T-cell (primary cell): Measurements from ENCODE around the gene CIAPIN1. TPM values are rescaled to one million over a fixed set of nuclear protein-coding genes. Genes with fewer than 3 reads are reported as not detected.
"Not testable (repeated sequence)": the region's sequence is repeated elsewhere in the genome, so short reads cannot be mapped to it uniquely, and the experiment has no call there.

ENCODE experiments used
- ATAC-seq, 4 experiments: fragments of 200-7000 bp in 3 of 4; fragments of 150-1000 bp in 1 of 4; cut with Tn5 transposase; replicated peaks in 1 of 4; 1 replicate in 3 of 4; 2 replicates in 1 of 4; pipeline ENCODE4 v1.10.0; 2021; ENCODE audit warnings: moderate library complexity in 3 of 4, mild to moderate bottlenecking in 2 of 4, moderate number of reproducible peaks in 1 of 4
- CTCF ChIA-PET, 2 donors: fragments of 300-600 bp; sonication (Branson Sonifier 250); formaldehyde crosslinking; loops; one replicate each; lab custom pipeline; 2022; ENCODE audit warnings: antibody characterized with exemption in 2 of 2; lab: Charles Lee
- POLR2A ChIA-PET, 2 donors: fragments of 300-600 bp; sonication (Branson Sonifier 250); formaldehyde crosslinking; loops; one replicate each; lab custom pipeline; 2022; ENCODE audit warnings: antibody characterized with exemption in 2 of 2; lab: Charles Lee
- DNase-seq, 35 experiments: peaks; one replicate each; pipeline versions ENCODE4 v3.0.0 to v3.0.0-alpha.2; 2013 to 2023
- H3K27ac ChIP-seq: one replicate; pipeline ENCODE4 v1.5.1; 2013; ENCODE audit warnings: low read length
- H3K27me3 ChIP-seq, 2 experiments: replicated peaks in 1 of 2; 1 replicate in 1 of 2; 2 replicates in 1 of 2; pipeline versions ENCODE4 v1.6.1 to v1.7.0; 2013; ENCODE audit warnings: low read length in 1 of 2, mixed read lengths in 1 of 2; ENCODE audit not compliant: control insufficient read depth in 2 of 2, insufficient read depth in 2 of 2; ENCODE audit errors: extremely low read depth in 1 of 2
- H3K36me3 ChIP-seq, 2 donors: 1 replicate in 1 of 2; 2 replicates in 1 of 2; pipeline versions ENCODE4 v1.6.1 to v1.7.0; 2013; ENCODE audit warnings: low read length in 1 of 2; ENCODE audit not compliant: control insufficient read depth in 2 of 2, insufficient read depth in 1 of 2; ENCODE audit errors: extremely low read depth in 1 of 2
- H3K4me1 ChIP-seq, 2 experiments: 1 replicate in 1 of 2; 2 replicates in 1 of 2; pipeline versions ENCODE4 v1.6.1 to v1.7.0; 2013; ENCODE audit warnings: low read length in 2 of 2, mixed read lengths in 1 of 2; ENCODE audit not compliant: insufficient read depth in 2 of 2, control insufficient read depth in 1 of 2; ENCODE audit errors: extremely low read depth in 1 of 2
- H3K4me3 ChIP-seq, 2 donors: 1 replicate in 1 of 2; 2 replicates in 1 of 2; pipeline versions ENCODE4 v1.5.1 to v1.7.0; 2013; ENCODE audit warnings: mild to moderate bottlenecking in 2 of 2, low read length in 1 of 2, moderate library complexity in 1 of 2; ENCODE audit not compliant: control insufficient read depth in 1 of 2; ENCODE audit errors: extremely low read depth in 1 of 2
- H3K9me3 ChIP-seq: 2 replicates; pipeline ENCODE4 v1.7.0; 2013
- H3K27ac Mint-ChIP-seq, 2 donors: one replicate each; pipeline ENCODE4 v1.8.0; 2020 to 2021; ENCODE audit warnings: mild to moderate bottlenecking in 2 of 2, mixed read lengths in 2 of 2
- H3K27me3 Mint-ChIP-seq, 2 donors: one replicate each; pipeline ENCODE4 v1.8.0; 2021 to 2022; ENCODE audit warnings: mixed read lengths in 2 of 2
- H3K36me3 Mint-ChIP-seq: one replicate; pipeline ENCODE4 v1.8.0; 2021; ENCODE audit warnings: mixed read lengths
- H3K4me1 Mint-ChIP-seq, 3 donors: one replicate each; pipeline ENCODE4 v1.8.0; 2020 to 2022; ENCODE audit warnings: mixed read lengths in 3 of 3, mild to moderate bottlenecking in 1 of 3
- H3K4me3 Mint-ChIP-seq, 3 donors: one replicate each; pipeline ENCODE4 v1.8.0; 2020 to 2022; ENCODE audit warnings: mild to moderate bottlenecking in 3 of 3, mixed read lengths in 3 of 3, moderate library complexity in 3 of 3
- H3K9me3 Mint-ChIP-seq, 3 donors: one replicate each; pipeline ENCODE4 v1.8.0; 2020 to 2022; ENCODE audit warnings: mixed read lengths in 3 of 3
- WGBS: methylation state at CpG from one replicate; pipeline ENCODE4 v1.1.5; 2013; ENCODE audit warnings: missing lambda C conversion rate; ENCODE audit not compliant: insufficient coverage; 5-methylcytosine and 5-hydroxymethylcytosine counted together
- total RNA-seq, 35 experiments: library from RNA in 6 of 35; stranded (reverse) in 6 of 35; fragments of 120-200 nt in 1 of 35; gene quantifications; one replicate each; pipeline versions ENCODE4 v1.2.1 to v1.2.4 and lab custom pipeline; 2013 to 2026

CIAPIN1 gene
- total RNA-seq, 5 donors from 2014 or later (not counting 1 experiment from before 2014, with no cell fraction given) = 26.5 to 46.8 (median 28.5) TPM

DNA sequence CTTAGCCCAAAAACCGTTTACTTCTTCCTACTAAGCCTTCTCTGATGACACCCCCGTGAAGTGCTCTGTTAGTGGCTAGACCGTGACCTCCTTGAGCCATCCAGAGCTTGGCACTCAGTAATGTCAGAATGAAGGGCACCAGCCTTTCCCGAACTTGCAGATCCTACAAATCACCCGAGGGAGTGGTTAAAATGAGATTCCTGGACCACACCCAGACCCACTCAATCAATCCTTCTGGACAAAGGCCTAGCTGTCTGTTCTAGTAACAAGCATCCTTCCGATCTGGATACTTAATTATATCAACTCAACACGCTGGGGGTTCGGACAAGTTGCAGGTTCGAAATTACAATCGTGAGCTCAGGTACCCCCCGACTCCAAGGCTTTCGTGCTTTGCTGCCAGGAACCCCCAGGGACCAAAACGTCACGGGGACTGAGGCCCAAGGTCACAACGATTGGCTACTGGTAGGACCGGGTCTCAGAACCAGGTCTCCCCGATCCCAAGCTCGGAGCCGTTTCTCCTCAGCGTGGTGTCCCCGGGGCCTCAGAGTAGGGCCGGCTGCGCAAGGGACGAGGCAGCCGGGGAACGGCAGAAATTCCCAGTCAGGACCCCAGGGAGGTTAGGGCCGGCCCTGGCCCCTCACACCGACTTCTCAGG, 527 bp downstream of the CIAPIN1 start:
- Mint-ChIP-seq H3K4me3 (peak overlapping the region; percentile 87 to 90 (median 89)), H3K9me3 (no peaks in the 10 kb centered on the region), H3K36me3 (peaks cover 16% of the 10 kb centered on the region), H3K27me3 (no peaks in the 10 kb centered on the region), H3K27ac (peak overlapping the region; percentile 78 to 88), H3K4me1 (peaks cover 33 to 48% (median 45%) of the 10 kb centered on the region in 3 donors)
- Histone ChIP-seq H3K27ac (peak overlapping the region; percentile 59), H3K4me3 (peak overlapping the region; percentile 66 to 95), H3K9me3 (no peaks in the 10 kb centered on the region), H3K27me3 (no peaks in the 10 kb centered on the region), H3K36me3 (peaks cover 3 to 11% of the 10 kb centered on the region in 2 donors), H3K4me1 (peaks cover 4 to 26% of the 10 kb centered on the region in 2 experiments)
- peak; percentile 9 to 26 (median 20) for ATAC-seq
- ChIA-PET CTCF (interaction anchor here (0.5 to 1.2 kb wide), 6 partner anchors 12 to 145 kb away, joined by 3 to 6 read pairs (median 4); partner anchors contain the start of genes CCDC102A (in 1 of the 2) and POLR2C (in 1 of the 2)), POLR2A (interaction anchor here in 1 of 2 donors (0.6 to 1.6 kb wide), 2 partner anchors 16 to 996 kb away, joined by 3 to 9 read pairs; partner anchors contain the start of genes NUDT21, OGFOD1 and POLR2C)
- WGBS = 3% methylated on average over 25 of the region's 28 CpGs
- peak in 9 of 35 experiments; percentile 1 to 33 (median 6) for DNase-seq

DNA sequence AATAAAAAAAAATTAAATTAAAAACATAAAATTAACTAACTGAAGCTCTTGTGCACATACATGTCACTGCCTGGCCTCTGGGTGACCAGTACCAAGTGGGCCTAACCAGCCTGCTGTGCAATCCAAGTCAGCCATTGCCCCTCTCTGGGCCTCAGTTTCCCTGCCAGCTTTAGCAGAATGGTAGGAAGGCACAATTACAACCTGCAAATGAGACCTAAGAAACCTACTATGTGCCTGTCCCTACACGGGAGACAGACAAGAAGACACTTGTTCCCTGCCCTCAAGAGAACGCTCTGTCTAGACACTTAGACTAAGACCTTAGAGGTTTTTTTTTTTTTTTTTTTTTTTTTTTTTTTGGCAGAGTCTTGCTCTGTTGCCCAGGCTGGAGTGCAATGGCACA, 1.7 kb downstream of the CIAPIN1 start:
- H3K27ac ChIP-seq = no peak overlapping the region
- Mint-ChIP-seq H3K4me1 (peaks cover 33 to 49% (median 46%) of the 10 kb centered on the region in 3 donors), H3K36me3 (peaks cover 23% of the 10 kb centered on the region), H3K9me3 (peaks cover 0 to 4% (median 0%) of the 10 kb centered on the region in 3 donors), H3K27ac (no peak overlapping the region), H3K4me3 (peak overlapping the region in 2 of 3 donors; percentile 45 to 47), H3K27me3 (no peaks in the 10 kb centered on the region)
- DNase-seq = no peak
- peaks cover 0 to 9% of the 10 kb centered on the region in 2 donors for H3K36me3 ChIP-seq
- no peak overlapping the region for H3K4me3 ChIP-seq
- ChIA-PET POLR2A (no interaction called here), CTCF (interaction anchor here in 1 of 2 donors (0.5 kb wide), 1 partner anchor 277 kb away, joined by 4 read pairs; no protein-coding TSS in a partner anchor)
- no CpG with 5 or more reads among the region's 2 CpGs for WGBS
- peaks cover 4 to 26% of the 10 kb centered on the region in 2 experiments for H3K4me1 ChIP-seq
- H3K9me3 ChIP-seq = no peaks in the 10 kb centered on the region
- no peaks in the 10 kb centered on the region for H3K27me3 ChIP-seq
- ATAC-seq = no peak

DNA sequence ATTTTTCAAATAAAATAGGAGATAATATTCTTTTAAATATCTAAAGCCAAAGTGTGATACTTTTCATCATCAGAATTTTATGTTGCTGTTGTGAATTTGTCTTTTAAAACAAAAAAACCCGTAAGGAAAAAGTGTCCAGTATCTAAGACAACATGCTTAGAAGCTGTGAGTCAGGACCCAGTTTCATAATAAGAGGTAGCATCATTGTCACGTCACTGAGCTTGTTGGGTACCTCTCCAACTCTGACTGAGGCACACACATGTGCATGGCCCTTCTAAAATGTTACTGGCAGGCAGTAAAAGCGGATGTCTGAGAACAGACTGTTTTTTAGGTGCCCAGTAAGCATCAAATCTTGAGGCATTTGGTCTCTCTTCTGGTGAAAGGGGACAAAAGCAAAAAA, 2.5 kb downstream of the CIAPIN1 start:
- no peaks in the 10 kb centered on the region for H3K27me3 ChIP-seq
- whole genome bisulfite sequencing = 81% methylated on average over 2 of the region's 3 CpGs
- no peak for DNase-seq
- H3K27ac ChIP-seq = no peak overlapping the region
- no peak overlapping the region for H3K4me3 ChIP-seq
- peaks cover 0 to 13% of the 10 kb centered on the region in 2 donors for H3K36me3 ChIP-seq
- H3K9me3 Mint-ChIP-seq = peaks cover 0 to 12% (median under 1%) of the 10 kb centered on the region in 3 donors
- no peaks in the 10 kb centered on the region for H3K27me3 Mint-ChIP-seq
- peaks cover 4 to 26% of the 10 kb centered on the region in 2 experiments for H3K4me1 ChIP-seq
- POLR2A ChIA-PET = interaction anchor here (0.6 to 1.0 kb wide), 2 partner anchors 11 to 239 kb away, joined by 3 read pairs; no protein-coding TSS in a partner anchor
- no peak overlapping the region for H3K4me3 Mint-ChIP-seq
- no peak for ATAC-seq
- peaks cover 31 to 47% (median 45%) of the 10 kb centered on the region in 3 donors for H3K4me1 Mint-ChIP-seq
- no peak overlapping the region for H3K27ac Mint-ChIP-seq
- H3K36me3 Mint-ChIP-seq = peaks cover 29% of the 10 kb centered on the region
- no peaks in the 10 kb centered on the region for H3K9me3 ChIP-seq
- CTCF ChIA-PET = interaction anchor here (0.7 to 1.4 kb wide), 2 partner anchors 28 to 580 kb away, joined by 3 read pairs; no protein-coding TSS in a partner anchor

DNA sequence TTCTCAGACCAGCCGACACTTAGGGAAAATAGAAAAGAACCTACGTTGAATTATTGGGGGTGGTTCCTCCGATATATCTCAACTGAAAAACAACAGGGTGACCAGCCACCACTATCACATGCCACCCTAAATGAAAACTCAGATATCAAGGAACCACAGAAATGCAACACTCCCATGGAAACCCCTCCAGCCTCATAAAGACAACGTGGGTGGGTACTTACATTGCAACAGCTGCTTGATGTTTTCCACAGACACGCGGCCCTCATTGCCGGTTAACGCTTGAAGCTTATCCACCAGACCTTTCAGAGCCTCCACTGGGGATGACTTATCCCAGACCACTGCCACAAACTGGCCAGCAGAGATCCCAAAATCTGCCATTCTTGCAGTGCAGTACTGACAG, 6.6 kb downstream of the CIAPIN1 start:
- H3K4me3 Mint-ChIP-seq, H3K4me1 ChIP-seq, H3K27me3 Mint-ChIP-seq, POLR2A ChIA-PET, H3K9me3 ChIP-seq, ATAC-seq, H3K4me3 ChIP-seq, H3K27me3 ChIP-seq, H3K27ac ChIP-seq, DNase-seq, H3K27ac Mint-ChIP-seq, CTCF ChIA-PET: not testable (repeated sequence)
- 100% methylated on average over 5 of the region's 8 CpGs for WGBS
- Mint-ChIP-seq H3K4me1 (peaks cover 10 to 25% (median 20%) of the 10 kb centered on the region in 3 donors), H3K9me3 (peaks cover 0 to 15% (median 3%) of the 10 kb centered on the region in 3 donors), H3K36me3 (peaks cover 53% of the 10 kb centered on the region)
- H3K36me3 ChIP-seq = peaks cover 3 to 40% of the 10 kb centered on the region in 2 donors

DNA sequence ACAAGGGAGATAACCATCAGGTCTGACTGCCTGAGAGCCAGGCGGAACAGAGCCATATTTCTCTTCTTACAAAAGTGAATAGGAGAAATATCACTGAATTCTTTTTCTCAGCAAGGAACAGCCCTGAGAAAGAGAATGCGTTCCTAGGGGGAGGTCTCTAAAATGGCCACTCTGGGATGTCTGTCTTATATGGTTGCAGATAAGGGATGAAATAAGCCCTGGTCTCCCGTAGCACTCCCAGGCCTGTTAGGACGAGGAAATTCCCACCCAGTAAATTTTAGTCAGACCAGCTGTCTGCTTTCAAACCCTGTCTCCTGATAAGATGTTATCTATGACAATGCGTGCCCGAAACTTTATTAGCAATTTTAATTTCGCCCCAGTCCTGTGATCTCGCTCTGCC, 7.2 kb downstream of the CIAPIN1 start:
- ATAC-seq, CTCF ChIA-PET, POLR2A ChIA-PET, DNase-seq, H3K4me1 ChIP-seq, H3K4me3 Mint-ChIP-seq, H3K9me3 ChIP-seq, H3K4me3 ChIP-seq, H3K27me3 ChIP-seq, H3K27ac ChIP-seq, H3K27ac Mint-ChIP-seq, H3K27me3 Mint-ChIP-seq: not testable (repeated sequence)
- H3K36me3 ChIP-seq = peaks cover 3 to 45% of the 10 kb centered on the region in 2 donors
- 100% methylated on average over 7 of the region's 8 CpGs for WGBS
- peaks cover 14 to 23% (median 17%) of the 10 kb centered on the region in 3 donors for H3K4me1 Mint-ChIP-seq
- peaks cover 56% of the 10 kb centered on the region for H3K36me3 Mint-ChIP-seq
- H3K9me3 Mint-ChIP-seq = peaks cover 0 to 15% (median 3%) of the 10 kb centered on the region in 3 donors

DNA sequence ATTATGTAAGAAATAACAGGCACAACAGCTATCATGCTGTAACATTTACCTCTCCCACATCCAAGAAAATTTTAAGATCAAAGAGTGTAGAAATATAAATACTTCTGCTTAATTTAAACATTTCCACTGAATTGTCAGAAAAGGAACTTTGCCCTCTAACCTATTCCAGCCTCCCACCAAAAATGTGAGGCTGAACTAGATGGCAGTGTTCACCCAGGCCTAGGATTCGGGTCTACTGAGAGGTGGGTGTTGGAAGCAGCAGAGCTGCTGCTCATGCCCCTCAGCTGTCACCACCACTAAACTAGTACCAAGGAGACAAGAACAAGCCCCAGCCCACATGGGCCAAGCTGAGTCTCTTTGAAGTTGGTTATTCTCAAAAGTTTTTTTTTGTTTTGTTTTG, 11.3 kb downstream of the CIAPIN1 start:
- no CpG with 5 or more reads among the region's 1 CpG for WGBS
- CTCF ChIA-PET = interaction anchor here in 1 of 2 donors (0.9 kb wide), 1 partner anchor 16 kb away, joined by 3 read pairs; no protein-coding TSS in a partner anchor
- no peak for ATAC-seq

More for the DNA sequence above, 11.3 kb downstream of the CIAPIN1 start:
- H3K9me3 Mint-ChIP-seq = peaks cover 0 to 13% (median 3%) of the 10 kb centered on the region in 3 donors
- peaks cover 73% of the 10 kb centered on the region for H3K36me3 Mint-ChIP-seq
- H3K4me3 ChIP-seq = no peak overlapping the region
- H3K9me3 ChIP-seq = no peaks in the 10 kb centered on the region
- POLR2A ChIA-PET = no interaction called here
- H3K4me3 Mint-ChIP-seq = no peak overlapping the region
- no peaks in the 10 kb centered on the region for H3K27me3 ChIP-seq
- peaks cover 3 to 77% of the 10 kb centered on the region in 2 donors for H3K36me3 ChIP-seq
- H3K27ac ChIP-seq = no peak overlapping the region
- H3K27me3 Mint-ChIP-seq = no peaks in the 10 kb centered on the region
- H3K4me1 ChIP-seq = peaks cover 17 to 24% of the 10 kb centered on the region in 2 experiments
- no peak for DNase-seq
- H3K27ac Mint-ChIP-seq = peak overlapping the region in 1 of 2 donors; percentile 52
- H3K4me1 Mint-ChIP-seq = peaks cover 32 to 39% (median 33%) of the 10 kb centered on the region in 3 donors
